KOPT-K1 (cell line): Measurements from ENCODE around the gene CST9.
"Not testable (repeated sequence)": the region's sequence is repeated elsewhere in the genome, so short reads cannot be mapped to it uniquely, and the experiment has no call there.

Source experiments
- H3K27ac ChIP-seq: fragments of 200-600 bp; sonication (generic); 2 replicates; pipeline ENCODE4 v1.5.1; 2016; ENCODE audit warnings: antibody characterized with exemption, mild to moderate bottlenecking, low read depth, low read length; ENCODE audit not compliant: poor library complexity, severe bottlenecking
- H3K36me3 ChIP-seq: fragments of 200-600 bp; sonication (generic); 2 replicates; pipeline ENCODE4 v1.5.1; 2017; ENCODE audit warnings: antibody characterized with exemption, mild to moderate bottlenecking, low read length, moderate library complexity; ENCODE audit not compliant: insufficient read depth
- H3K9me3 ChIP-seq: fragments of 200-600 bp; sonication (generic); 2 replicates; pipeline ENCODE4 v1.5.1; 2017; ENCODE audit warnings: antibody characterized with exemption, low read length, mild to moderate bottlenecking; ENCODE audit not compliant: insufficient read depth, poor library complexity, severe bottlenecking

Gene CST9

GRCh38 chr20:23631981-23632710 lies 26.4 kb upstream of the CST9 start:
- no peak overlapping the region for H3K27ac ChIP-seq
- H3K36me3 ChIP-seq = no peaks in the 10 kb centered on the region
- no peaks in the 10 kb centered on the region for H3K9me3 ChIP-seq

DNA sequence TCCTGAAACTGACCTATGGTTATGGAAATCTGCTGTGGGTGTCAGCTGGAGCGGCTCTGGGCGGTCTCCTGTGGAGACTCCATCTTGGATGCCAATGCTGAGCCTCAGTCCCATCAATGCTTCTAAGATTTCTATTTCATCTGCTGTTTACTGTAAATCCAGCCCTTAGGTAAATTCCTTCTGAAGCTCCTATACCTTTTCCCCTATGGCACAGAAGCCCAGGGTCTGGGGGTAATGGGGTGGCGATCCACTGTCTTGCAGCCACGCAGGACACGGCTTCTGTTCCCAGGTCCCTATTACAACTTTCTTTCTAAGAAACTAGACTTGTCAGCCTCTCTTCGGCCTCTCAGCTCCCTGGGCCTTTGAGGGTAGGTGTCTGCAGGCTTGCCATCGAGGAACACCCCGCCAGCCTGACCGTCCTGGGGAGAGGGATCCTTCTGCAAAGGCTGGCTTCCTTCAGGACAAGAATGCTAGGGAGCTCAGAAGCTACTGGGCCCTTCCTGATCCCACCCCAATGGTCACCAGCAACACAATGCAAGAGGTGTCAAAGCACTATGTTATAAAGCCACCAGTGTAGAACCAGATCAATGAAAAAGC lies 25.6 kb upstream of the CST9 start:
- no peak overlapping the region for H3K27ac ChIP-seq
- no peaks in the 10 kb centered on the region for H3K9me3 ChIP-seq
- no peaks in the 10 kb centered on the region for H3K36me3 ChIP-seq

- Histone ChIP-seq H3K36me3 (no peaks in the 10 kb centered on the region), H3K27ac (no peak overlapping the region), H3K9me3 (no peaks in the 10 kb centered on the region)
Observed at GRCh38 chr20:23630392-23630849, 24.7 kb upstream of the CST9 start.

DNA sequence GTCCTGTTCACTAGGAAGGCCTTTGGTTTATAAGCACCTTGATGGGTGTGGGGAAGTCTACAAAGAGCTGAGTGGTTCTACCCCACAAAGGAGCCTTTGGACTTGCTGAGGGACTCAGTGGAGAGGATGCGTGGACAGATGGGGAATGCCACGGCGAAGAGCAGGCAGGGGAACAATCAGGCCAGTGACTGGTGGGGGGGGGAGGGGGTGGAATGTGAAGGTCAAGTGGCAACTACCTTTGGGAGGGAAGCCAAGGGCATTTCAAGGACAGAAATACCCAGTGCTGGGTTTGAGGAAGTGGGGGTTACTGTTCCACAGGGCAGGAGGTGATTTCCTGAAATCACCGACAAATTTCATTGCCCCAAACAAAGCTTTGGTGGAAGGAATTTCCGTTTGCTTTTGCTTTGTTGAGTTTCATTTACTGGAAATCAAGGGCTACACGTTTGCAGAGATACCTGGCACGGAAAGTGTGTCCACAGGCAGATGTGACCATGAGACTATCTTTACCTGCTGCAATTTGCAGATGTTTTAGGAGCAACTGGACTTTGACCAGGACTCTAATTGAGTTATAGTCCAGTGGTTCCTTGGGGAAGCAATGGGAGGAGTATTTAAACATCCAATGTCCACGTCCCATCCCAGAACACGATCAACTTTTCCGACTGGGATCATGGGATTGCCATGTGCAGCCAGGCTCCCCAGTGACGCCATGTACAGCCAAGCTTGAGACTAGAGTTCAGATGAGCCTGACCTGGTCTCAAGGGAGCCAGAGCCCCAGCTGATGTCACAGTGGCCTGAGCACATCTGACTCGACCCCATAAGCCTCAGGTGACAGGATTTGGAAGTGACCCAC lies 24.1 kb upstream of the CST9 start:
- Histone ChIP-seq H3K36me3 (no peaks in the 10 kb centered on the region), H3K9me3 (no peaks in the 10 kb centered on the region), H3K27ac (no peak overlapping the region)

- H3K9me3 ChIP-seq = no peaks in the 10 kb centered on the region
- H3K27ac ChIP-seq = no peak overlapping the region
- no peaks in the 10 kb centered on the region for H3K36me3 ChIP-seq
Observed at GRCh38 chr20:23629017-23629541, 23.4 kb upstream of the CST9 start.

DNA sequence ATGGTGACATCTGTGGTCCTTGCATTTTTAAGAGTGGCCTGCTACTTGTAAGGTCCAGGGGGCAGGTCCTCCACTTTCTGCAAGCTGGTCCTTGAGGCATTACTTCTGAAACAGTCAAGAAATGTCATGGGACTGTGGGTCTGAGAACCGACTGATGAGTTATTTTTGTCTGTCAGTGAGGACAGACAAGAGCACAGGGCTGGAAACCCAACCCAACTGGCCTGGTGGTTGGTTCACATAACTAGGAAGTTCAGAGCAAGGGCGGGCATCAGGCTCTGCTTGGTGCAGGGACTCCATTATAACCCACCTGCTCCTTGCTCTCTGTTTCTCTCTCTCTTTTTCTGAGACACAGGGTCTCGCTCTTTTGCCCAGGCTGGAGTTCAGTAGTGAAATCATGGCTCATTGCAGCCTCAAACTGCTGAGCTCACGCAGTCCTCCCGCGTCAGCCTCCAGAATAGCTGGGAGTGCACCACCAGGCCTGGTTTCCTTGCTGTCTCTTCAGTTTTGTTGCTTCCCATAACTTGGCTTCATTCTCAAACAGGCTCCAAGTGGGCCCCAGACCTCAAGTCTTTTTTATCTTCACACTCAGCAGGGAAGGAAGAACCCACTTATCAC lies 22.8 kb upstream of the CST9 start:
- Histone ChIP-seq H3K36me3 (no peaks in the 10 kb centered on the region), H3K27ac (no peak overlapping the region), H3K9me3 (no peaks in the 10 kb centered on the region)

GRCh38 chr20:23627501-23627900 lies 21.8 kb upstream of the CST9 start:
- Histone ChIP-seq H3K9me3 (no peaks in the 10 kb centered on the region), H3K36me3 (no peaks in the 10 kb centered on the region), H3K27ac (no peak overlapping the region)

GRCh38 chr20:23626040-23626620 lies 20.4 kb upstream of the CST9 start:
- Histone ChIP-seq H3K9me3 (no peaks in the 10 kb centered on the region), H3K27ac (no peak overlapping the region), H3K36me3 (no peaks in the 10 kb centered on the region)

DNA sequence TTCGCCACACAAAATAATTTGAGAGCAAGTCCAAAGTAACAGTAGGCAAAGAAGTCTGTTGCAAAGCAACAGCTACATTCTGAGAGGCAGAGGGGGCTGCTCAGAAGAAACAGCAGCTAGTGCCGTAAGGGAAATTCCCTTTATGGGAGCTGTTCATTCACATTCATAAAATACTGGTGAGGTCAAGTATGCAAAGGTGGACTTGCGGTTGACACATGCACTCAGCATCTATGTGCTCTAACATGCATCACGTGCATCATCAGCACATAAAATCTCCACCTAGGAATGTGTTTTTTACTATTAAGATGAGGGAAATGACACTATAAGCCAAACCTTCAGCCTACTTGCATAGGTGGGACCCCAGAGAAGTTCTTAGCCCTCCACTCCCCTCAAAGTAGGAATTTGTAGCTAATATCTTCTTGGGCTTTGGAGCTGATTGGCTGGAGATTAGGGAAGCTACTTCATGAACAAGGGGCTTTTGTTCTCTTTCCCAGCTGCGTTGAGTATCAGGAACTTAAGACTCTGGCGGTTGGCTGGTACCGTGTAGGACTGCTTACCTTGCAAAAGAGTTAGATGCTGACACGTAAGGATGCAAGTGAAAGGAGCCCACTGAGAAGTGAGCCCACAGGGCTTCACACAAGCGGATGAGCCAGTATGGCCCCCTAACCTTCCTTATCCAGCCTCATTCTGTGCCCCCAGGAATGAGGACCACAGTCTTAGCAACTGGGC lies 19.7 kb upstream of the CST9 start:
- no peaks in the 10 kb centered on the region for H3K9me3 ChIP-seq
- no peaks in the 10 kb centered on the region for H3K36me3 ChIP-seq
- H3K27ac ChIP-seq = no peak overlapping the region

DNA sequence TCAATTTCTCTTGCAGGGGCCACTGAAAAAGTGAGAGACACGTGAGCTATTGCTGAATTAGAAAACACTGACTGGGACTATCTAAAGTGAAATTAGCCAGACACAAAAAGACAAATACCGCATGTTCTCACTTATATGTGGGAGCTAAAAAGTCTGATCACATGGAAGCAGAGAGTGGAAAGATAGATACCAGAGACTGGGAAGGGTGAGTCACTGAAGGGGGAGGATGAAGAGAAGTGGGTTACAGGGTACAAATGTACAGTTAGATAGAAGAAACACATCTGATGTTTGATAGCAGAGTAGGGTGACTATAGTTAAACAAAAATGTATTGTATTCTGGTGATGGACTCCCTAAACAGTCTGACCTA lies 18.6 kb upstream of the CST9 start:
- Histone ChIP-seq H3K27ac (no peak overlapping the region), H3K9me3 (no peaks in the 10 kb centered on the region), H3K36me3 (no peaks in the 10 kb centered on the region)

DNA sequence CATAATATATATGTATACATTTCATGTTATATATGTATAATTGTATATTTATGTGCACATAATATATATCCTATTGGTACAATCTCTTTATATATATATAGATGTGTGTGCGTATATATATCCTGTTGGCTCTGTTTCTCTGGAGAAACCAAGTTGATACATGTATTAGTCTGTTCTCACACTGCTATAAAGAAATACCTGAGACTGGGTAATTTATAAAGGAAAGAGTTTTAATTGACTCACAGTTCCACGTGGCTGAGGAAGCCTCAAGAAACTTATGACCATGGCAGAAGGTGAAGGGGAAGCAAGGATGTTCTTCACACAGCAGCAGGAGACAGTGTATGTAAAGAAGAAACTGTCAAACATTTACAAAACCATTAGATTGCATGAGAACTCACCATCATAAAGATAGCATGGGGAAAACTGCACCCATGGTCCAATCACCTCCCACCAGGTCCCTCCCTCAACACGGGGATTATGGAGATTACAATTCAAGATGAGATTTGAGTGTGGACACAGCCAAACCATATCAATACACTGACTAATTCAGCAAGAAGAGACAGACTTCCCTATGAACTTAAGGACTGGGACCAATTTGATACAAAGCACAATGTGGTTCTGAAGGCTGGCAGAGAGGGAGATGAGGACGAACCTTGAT lies 18.1 kb upstream of the CST9 start:
- Histone ChIP-seq H3K9me3 (no peaks in the 10 kb centered on the region), H3K27ac (no peak overlapping the region), H3K36me3 (no peaks in the 10 kb centered on the region)

GRCh38 chr20:23622839-23623343 lies 17.2 kb upstream of the CST9 start:
- Histone ChIP-seq H3K9me3 (no peaks in the 10 kb centered on the region), H3K27ac (no peak overlapping the region), H3K36me3 (no peaks in the 10 kb centered on the region)

- H3K9me3 ChIP-seq, H3K36me3 ChIP-seq, H3K27ac ChIP-seq: not testable (repeated sequence)
Observed at GRCh38 chr20:23622401-23622800, 16.7 kb upstream of the CST9 start.
